ENCODE measurements around the gene MERTK. TPM values are rescaled to one million over a fixed set of nuclear protein-coding genes. Genes with fewer than 3 reads are reported as not detected.

The MERTK gene
- total and polyA plus RNA-seq, 2 experiments from 2014 or later = 16.4 to 29.6 TPM

GRCh38 chr2:112045446-112046014 is 147.1 kb downstream of the MERTK start:
- Histone ChIP-seq H3K36me3 (replicated peaks; ENCODE audit: insufficient read depth, low read depth) (no peaks in the 10 kb centered on the region), H3K9me3 (ENCODE audit: low read depth) (peaks cover 7% of the 10 kb centered on the region), H3K4me1 (ENCODE audit: insufficient read depth) (peaks cover 23% of the 10 kb centered on the region), H3K27ac (no peak overlapping the region), H3K9me2 (replicated peaks; ENCODE audit: insufficient read depth) (no peaks in the 10 kb centered on the region), H3K4me2 (no peak overlapping the region), H3K79me2 (no peaks in the 10 kb centered on the region), H3K4me3 (no peak overlapping the region), H3K27me3 (no peaks in the 10 kb centered on the region), H2AFZ (no peak overlapping the region), H4K20me1 (ENCODE audit: insufficient read depth, poor library complexity, severe bottlenecking) (no peaks in the 10 kb centered on the region)
- no peak for TF ChIP-seq EZH2 (IDR thresholded peaks at IDR 0.05; ENCODE audit: borderline replicate concordance)
- no peak for TF ChIP-seq CTCF (IDR thresholded peaks at IDR 0.05; ENCODE audit: poor library complexity)
- no peak for TF ChIP-seq EZH2phosphoT487 (IDR thresholded peaks at IDR 0.05; ENCODE audit: low read depth, severe bottlenecking, unreplicated experiment)
- DNase-seq (ENCODE audit: low spot score) = no peak

GRCh38 chr2:112046231-112046630 is 147.8 kb downstream of the MERTK start:
- Histone ChIP-seq H3K27me3 (no peaks in the 10 kb centered on the region), H3K4me1 (ENCODE audit: insufficient read depth) (peaks cover 22% of the 10 kb centered on the region), H3K4me2 (no peak overlapping the region), H3K9me3 (ENCODE audit: low read depth) (peaks cover 7% of the 10 kb centered on the region), H3K36me3 (replicated peaks; ENCODE audit: insufficient read depth, low read depth) (no peaks in the 10 kb centered on the region), H2AFZ (no peak overlapping the region), H3K9me2 (replicated peaks; ENCODE audit: insufficient read depth) (no peaks in the 10 kb centered on the region), H3K27ac (no peak overlapping the region), H3K79me2 (no peaks in the 10 kb centered on the region), H4K20me1 (ENCODE audit: insufficient read depth, poor library complexity, severe bottlenecking) (no peaks in the 10 kb centered on the region), H3K4me3 (no peak overlapping the region)
- TF ChIP-seq CTCF (IDR thresholded peaks at IDR 0.05; ENCODE audit: poor library complexity) = no peak
- no peak for TF ChIP-seq EZH2phosphoT487 (IDR thresholded peaks at IDR 0.05; ENCODE audit: low read depth, severe bottlenecking, unreplicated experiment)
- no peak for TF ChIP-seq EZH2 (IDR thresholded peaks at IDR 0.05; ENCODE audit: borderline replicate concordance)
- DNase-seq (ENCODE audit: low spot score) = no peak

- TF ChIP-seq CTCF (IDR thresholded peaks at IDR 0.05; ENCODE audit: poor library complexity) (no peak), EZH2 (IDR thresholded peaks at IDR 0.05; ENCODE audit: borderline replicate concordance) (no peak), EZH2phosphoT487 (IDR thresholded peaks at IDR 0.05; ENCODE audit: low read depth, severe bottlenecking, unreplicated experiment) (no peak)
- H3K4me1 ChIP-seq (ENCODE audit: insufficient read depth) = peaks cover 12% of the 10 kb centered on the region
- no peak overlapping the region for H2AFZ ChIP-seq
- no peaks in the 10 kb centered on the region for H3K9me2 ChIP-seq (replicated peaks; ENCODE audit: insufficient read depth)
- no peaks in the 10 kb centered on the region for H4K20me1 ChIP-seq (ENCODE audit: insufficient read depth, poor library complexity, severe bottlenecking)
- no peaks in the 10 kb centered on the region for H3K36me3 ChIP-seq (replicated peaks; ENCODE audit: insufficient read depth, low read depth)
- WGBS (ENCODE audit: low lambda C conversion rate, missing lambda C conversion rate) = 53% methylated on average over 7 of the region's 7 CpGs
- peak overlapping the region; percentile 37 for H3K27ac ChIP-seq
- no peak for DNase-seq (ENCODE audit: low spot score)
- peaks cover 7% of the 10 kb centered on the region for H3K9me3 ChIP-seq (ENCODE audit: low read depth)
- H3K4me3 ChIP-seq = no peak overlapping the region
- peaks cover 3% of the 10 kb centered on the region for H3K79me2 ChIP-seq
- H3K4me2 ChIP-seq = no peak overlapping the region
- H3K27me3 ChIP-seq = no peaks in the 10 kb centered on the region
Measured at GRCh38 chr2:112047537-112048235, 149.3 kb downstream of the MERTK start.

Data from hepatocyte (in vitro differentiated cells).